PFSK-1 (cell line): ENCODE data around the gene NABP2.

Experiments
- POLR2AphosphoS5 ChIP-seq: IDR thresholded peaks from 2 replicates; pipeline ENCODE4 v1.6.1; 2012; ENCODE audit warnings: low read depth, mild to moderate bottlenecking, control low read depth, low read length, moderate library complexity
- SIN3A ChIP-seq: IDR thresholded peaks from 2 replicates; pipeline ENCODE4 v1.6.1; 2012; ENCODE audit warnings: mild to moderate bottlenecking, low read length, moderate library complexity, borderline replicate concordance; ENCODE audit not compliant: insufficient read depth
- TAF1 ChIP-seq: IDR thresholded peaks from 2 replicates; pipeline ENCODE4 v1.6.1; 2012; ENCODE audit warnings: low read length, control low read depth, borderline replicate concordance; ENCODE audit not compliant: insufficient read depth

GRCh38 chr12:56206452-56207166 is 17.5 kb upstream of the NABP2 start:
- TF ChIP-seq POLR2AphosphoS5 (no peak), TAF1 (no peak), SIN3A (no peak)
